D721Med (cell line): ENCODE measurements around the gene ILKAP.
A peak's percentile ranks its signal among the peaks of the same experiment; 100 is the strongest.

Source experiments
- DNase-seq: peaks from one replicate; pipeline ENCODE4 v3.0.0; 2011; ENCODE audit warnings: low spot score; ENCODE audit not compliant: insufficient read length
- FAIRE-seq: peaks from 2 replicates; lab custom pipeline; 2011; peaks lifted over from hg19 to GRCh38; lab: Jason Lieb, UNC
- TF ChIP-seq, protein P1 (sequence below): IDR thresholded peaks from 2 replicates; pipeline ENCODE4 v1.5.1; 2012; ENCODE audit warnings: mild to moderate bottlenecking, control low read depth; ENCODE audit not compliant: insufficient read depth; ENCODE audit errors: missing control alignments

ILKAP gene, protein sequence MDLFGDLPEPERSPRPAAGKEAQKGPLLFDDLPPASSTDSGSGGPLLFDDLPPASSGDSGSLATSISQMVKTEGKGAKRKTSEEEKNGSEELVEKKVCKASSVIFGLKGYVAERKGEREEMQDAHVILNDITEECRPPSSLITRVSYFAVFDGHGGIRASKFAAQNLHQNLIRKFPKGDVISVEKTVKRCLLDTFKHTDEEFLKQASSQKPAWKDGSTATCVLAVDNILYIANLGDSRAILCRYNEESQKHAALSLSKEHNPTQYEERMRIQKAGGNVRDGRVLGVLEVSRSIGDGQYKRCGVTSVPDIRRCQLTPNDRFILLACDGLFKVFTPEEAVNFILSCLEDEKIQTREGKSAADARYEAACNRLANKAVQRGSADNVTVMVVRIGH

DNA sequence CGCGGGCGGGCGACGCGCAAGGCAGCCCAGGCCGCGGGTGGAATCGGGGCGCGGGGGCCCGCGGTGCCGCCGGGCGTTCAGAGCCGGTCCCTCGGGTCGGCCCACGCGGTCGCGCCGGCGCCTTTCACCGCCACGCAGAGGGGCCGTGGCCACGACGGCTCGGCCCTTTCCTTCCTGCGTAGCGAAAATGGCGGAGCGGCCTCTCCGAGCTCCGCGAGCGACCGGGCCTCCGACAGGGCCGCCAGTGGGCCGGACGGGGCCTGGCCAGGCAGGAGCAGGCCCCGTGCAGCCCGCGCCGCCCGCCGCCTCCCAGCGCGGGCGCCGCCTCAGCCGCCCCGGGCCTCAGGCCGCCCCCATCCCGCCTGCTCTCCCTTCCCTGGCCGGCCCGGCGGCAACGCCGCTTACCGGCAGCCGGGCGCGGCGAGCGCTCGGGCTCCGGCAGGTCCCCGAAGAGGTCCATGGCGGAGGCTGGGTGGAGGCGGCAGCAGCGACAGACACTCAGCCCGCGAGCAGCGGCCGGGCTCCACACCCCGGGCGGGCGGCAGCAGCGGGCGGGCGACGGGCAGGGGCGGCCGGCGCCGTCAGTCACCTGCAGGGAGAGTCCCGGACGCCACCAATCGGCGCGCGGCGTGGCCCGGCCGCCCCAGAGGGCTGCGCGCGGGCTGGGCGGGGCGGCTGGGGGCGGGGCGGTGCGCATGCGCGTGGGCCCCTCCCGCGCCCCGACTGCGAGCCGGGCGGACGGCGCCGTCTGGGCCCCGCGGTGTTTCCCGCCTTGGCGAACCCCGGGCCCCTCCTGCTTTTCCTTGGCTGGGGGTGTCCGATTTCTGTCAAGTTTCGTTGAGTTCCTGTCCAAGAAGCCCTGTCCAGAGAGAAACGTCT, at the start of gene ILKAP:
TSS of gene ILKAP (minus strand) at position 602 of the 879 bp plus-strand sequence. CDS start at position 460, 142 bp downstream.
- TF ChIP-seq, protein P1, sequence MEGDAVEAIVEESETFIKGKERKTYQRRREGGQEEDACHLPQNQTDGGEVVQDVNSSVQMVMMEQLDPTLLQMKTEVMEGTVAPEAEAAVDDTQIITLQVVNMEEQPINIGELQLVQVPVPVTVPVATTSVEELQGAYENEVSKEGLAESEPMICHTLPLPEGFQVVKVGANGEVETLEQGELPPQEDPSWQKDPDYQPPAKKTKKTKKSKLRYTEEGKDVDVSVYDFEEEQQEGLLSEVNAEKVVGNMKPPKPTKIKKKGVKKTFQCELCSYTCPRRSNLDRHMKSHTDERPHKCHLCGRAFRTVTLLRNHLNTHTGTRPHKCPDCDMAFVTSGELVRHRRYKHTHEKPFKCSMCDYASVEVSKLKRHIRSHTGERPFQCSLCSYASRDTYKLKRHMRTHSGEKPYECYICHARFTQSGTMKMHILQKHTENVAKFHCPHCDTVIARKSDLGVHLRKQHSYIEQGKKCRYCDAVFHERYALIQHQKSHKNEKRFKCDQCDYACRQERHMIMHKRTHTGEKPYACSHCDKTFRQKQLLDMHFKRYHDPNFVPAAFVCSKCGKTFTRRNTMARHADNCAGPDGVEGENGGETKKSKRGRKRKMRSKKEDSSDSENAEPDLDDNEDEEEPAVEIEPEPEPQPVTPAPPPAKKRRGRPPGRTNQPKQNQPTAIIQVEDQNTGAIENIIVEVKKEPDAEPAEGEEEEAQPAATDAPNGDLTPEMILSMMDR, result no peak
- no peak for FAIRE-seq
- peak; percentile 97 for DNase-seq

DNA sequence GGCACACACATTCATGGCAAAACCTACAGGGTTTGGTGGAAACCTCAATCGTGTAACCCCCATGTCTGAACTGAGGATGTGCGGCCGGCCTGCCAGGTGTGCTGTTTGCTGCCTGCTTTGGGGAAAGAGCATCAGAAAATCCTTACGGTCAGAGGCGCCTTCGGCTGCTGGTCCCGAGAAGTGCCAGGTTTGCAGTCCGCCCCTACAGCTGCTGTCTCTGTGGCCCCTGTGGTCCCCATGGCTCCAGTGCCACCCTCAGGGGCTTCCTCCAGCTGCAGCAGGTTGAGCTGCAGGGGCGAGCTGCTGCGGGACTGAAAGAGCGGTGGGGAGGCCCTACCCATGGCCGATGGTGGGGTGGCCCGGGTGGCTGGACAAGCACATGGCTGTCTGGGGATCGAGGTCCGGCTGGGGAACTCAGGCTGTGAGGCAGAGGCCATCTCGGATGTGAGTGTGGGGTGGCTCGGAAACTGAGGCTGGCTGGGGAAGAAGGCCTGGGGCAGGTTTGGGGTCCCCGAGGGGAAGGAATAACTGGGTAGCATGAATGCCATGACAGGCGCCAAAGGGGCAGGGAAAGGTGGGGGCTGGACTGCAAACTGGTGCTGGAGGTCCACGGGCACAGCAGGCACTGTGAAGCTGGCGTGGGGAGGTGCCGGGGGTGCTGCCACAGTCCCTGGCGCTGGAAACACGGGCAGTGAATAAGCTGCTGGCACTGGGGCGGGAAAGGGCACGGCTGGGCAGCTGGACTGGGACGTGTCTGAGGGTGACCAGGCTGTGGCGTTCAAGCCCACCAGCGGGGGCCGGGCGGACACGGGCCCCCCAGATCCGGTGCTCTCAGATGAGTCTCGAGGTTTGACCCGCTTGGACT, 49.5 kb upstream of the ILKAP start:
- TF ChIP-seq, protein P1, result no peak
- DNase-seq, result no peak
- no peak for FAIRE-seq

DNA sequence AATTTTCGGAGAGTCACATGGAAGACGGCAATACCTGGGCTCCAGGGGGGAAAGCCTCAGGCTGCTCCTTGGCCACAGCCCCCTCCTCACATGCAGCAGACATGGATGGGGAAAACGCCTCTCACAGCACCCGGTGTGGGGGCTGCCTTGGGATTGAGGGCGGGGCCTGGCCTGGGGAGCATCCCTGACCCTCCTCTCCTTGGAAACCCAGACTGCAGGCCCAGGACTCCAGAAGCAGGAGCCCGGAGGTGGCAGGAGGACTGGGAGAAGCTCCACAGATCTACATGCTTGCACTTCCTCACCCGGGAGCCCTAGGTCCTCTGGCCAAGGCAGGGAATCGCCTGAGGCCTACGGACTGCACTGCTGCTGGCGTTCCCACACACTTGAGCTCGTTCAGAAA, 48.5 kb upstream of the ILKAP start:
- FAIRE-seq (no peak), DNase-seq (no peak)
- TF ChIP-seq, protein P1, result no peak

DNA sequence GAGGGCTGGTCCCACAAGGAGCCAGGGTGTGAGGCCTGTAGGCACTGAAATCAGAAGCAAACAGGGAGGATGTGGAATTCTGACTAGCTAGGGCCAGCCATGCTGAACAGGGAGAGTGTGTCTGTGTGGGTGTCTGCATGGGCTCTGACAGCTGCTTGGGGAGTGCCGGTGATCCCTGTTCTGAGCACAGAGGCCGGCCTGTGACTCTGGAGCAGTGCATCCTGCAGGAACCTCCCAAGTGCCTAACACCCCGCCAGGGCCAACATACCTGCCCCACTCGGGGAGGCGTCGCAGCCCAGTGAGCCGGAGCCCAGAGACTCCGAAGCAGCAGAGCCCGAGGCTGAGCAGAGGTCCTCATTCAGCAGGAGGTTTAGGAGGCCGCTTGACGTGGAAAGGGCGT, 47.8 kb upstream of the ILKAP start:
- FAIRE-seq, result no peak
- TF ChIP-seq, protein P1, result no peak
- no peak for DNase-seq

DNA sequence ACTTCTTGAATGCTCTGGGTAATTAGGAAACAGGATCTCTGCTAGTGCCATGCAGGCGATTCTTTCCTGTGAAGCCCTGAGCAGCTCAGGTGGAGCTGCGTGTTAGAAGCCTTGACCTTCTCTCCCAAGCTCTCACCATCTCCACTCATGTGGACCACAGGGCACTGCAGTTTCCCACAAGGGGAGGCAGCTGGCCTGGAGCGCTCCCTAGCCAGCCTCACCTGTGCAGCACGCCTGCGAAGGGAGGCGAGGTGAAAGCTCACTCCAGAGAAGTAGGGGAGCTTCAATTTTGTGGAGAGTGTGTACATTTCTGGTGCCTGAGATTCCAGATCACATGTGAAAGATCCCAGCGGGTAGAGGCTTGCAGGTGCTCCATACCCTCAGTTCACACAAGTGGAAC, 47.4 kb upstream of the ILKAP start:
- TF ChIP-seq, protein P1, result no peak
- no peak for FAIRE-seq
- no peak for DNase-seq

DNA sequence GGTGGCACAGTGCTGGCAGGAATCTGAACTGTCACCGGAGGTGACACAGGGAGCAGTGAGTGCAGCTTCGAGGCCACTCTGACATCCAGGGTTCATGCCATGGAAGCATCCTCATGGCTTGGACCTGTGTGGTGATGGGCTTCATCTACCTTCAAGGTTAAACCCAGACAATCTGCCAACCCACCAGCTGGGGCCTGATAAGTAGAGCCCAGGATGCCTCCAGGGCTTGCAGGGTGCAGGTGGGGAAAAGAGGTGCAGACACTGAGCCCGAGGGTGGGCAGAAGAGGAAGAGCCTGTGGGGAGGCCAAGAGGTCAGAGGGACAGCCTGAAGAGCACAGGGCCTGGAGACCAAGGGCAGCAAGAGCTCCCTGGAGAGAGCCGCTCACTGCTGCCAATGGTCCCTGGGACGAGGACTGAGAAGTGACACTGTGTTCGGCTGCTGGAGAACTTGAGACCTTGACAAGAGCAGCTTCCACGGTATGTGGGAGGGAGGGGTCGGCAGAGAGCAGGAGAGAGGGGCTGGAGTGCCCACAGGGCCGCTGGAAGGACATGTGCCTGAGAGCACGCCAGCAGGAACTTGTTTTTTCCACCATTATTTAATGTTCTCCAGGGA, 44.5 kb upstream of the ILKAP start:
- no peak for FAIRE-seq
- no peak for DNase-seq
- TF ChIP-seq, protein P1, result no peak
